B cell (primary cell): ENCODE measurements around the gene CDX1. TPM values are rescaled to one million over a fixed set of nuclear protein-coding genes. Genes with fewer than 3 reads are reported as not detected.

Experiments used
- ATAC-seq: fragments of 200-7000 bp; cut with Tn5 transposase; one replicate; pipeline ENCODE4 v1.10.0; 2021; ENCODE audit warnings: low read depth, mild to moderate bottlenecking, moderate number of reproducible peaks, moderate library complexity
- CTCF ChIA-PET: fragments of 350-600 bp; sonication (Branson Sonifier 250); formaldehyde crosslinking; loops from one replicate; lab custom pipeline; 2021; ENCODE audit warnings: antibody characterized with exemption, inconsistent platforms; lab: Charles Lee
- POLR2A ChIA-PET: fragments of 350-600 bp; sonication (Branson Sonifier 250); formaldehyde crosslinking; loops from one replicate; lab custom pipeline; 2021; ENCODE audit warnings: antibody characterized with exemption; lab: Charles Lee
- DNase-seq: peaks from one replicate; pipeline ENCODE4 v3.0.0; 2013
- H2AFZ ChIP-seq: 2 replicates; pipeline ENCODE4 v1.6.1; 2012; ENCODE audit warnings: mild to moderate bottlenecking, low read depth, low read length; ENCODE audit not compliant: insufficient read depth, poor library complexity, severe bottlenecking
- H3K27ac ChIP-seq, 2 donors: 1 replicate in 1 of 2; 2 replicates in 1 of 2; pipeline ENCODE4 v1.5.1; 2012 to 2013; ENCODE audit warnings: low read length in 2 of 2, mild to moderate bottlenecking in 2 of 2, moderate library complexity in 1 of 2
- H3K27me3 ChIP-seq, 4 experiments: fragments of 200-600 bp in 1 of 4; sonication (generic) in 1 of 4; replicated peaks in 1 of 4; 1 replicate in 2 of 4; 2 replicates in 2 of 4; pipeline versions ENCODE4 v1.6.1 to v1.7.0; 2013 to 2016; ENCODE audit warnings: low read length in 3 of 4, mild to moderate bottlenecking in 2 of 4, mixed read lengths in 1 of 4, moderate library complexity in 1 of 4; ENCODE audit not compliant: insufficient read depth in 4 of 4, control insufficient read depth in 3 of 4; ENCODE audit errors: control extremely low read depth in 1 of 4
- H3K36me3 ChIP-seq, 2 experiments: replicated peaks in 1 of 2; 1 replicate in 1 of 2; 2 replicates in 1 of 2; pipeline versions ENCODE4 v1.6.1 to v1.7.1; 2013; ENCODE audit warnings: low read length in 1 of 2; ENCODE audit not compliant: insufficient read depth in 2 of 2, control insufficient read depth in 1 of 2; ENCODE audit errors: control extremely low read depth in 1 of 2, extremely low read depth in 1 of 2
- H3K4me1 ChIP-seq, 2 donors: fragments of 200-600 bp in 1 of 2; sonication (generic) in 1 of 2; 1 replicate in 1 of 2; 2 replicates in 1 of 2; pipeline versions ENCODE4 v1.5.1 to v1.6.1; 2013 to 2017; ENCODE audit warnings: low read length in 2 of 2; ENCODE audit not compliant: control insufficient read depth in 2 of 2, insufficient read depth in 2 of 2
- H3K4me2 ChIP-seq: replicated peaks from 2 replicates; pipeline ENCODE3; 2012; ENCODE audit warnings: mild to moderate bottlenecking, low read depth, low read length; ENCODE audit not compliant: poor library complexity, severe bottlenecking
- H3K4me3 ChIP-seq, 5 experiments: fragments of 200-600 bp in 1 of 5; sonication (generic) in 1 of 5; 1 replicate in 3 of 5; 2 replicates in 2 of 5; pipeline versions ENCODE4 v1.5.1 to v1.7.0; 2011 to 2016; ENCODE audit warnings: low read length in 4 of 5, mild to moderate bottlenecking in 4 of 5, low read depth in 2 of 5, control low read depth in 1 of 5, moderate library complexity in 1 of 5; ENCODE audit not compliant: insufficient read depth in 1 of 5; ENCODE audit errors: control extremely low read depth in 1 of 5, extremely low read depth in 1 of 5
- H3K79me2 ChIP-seq: fragments of 200-600 bp; sonication (generic); one replicate; pipeline ENCODE4 v1.6.0; 2016; ENCODE audit warnings: low read length; ENCODE audit not compliant: control insufficient read depth, insufficient read depth
- H3K9ac ChIP-seq: fragments of 200-600 bp; sonication (generic); 2 replicates; pipeline ENCODE4 v1.6.1; 2017; ENCODE audit warnings: mild to moderate bottlenecking, low read length, moderate library complexity
- H3K9me3 ChIP-seq, 3 donors: one replicate each; pipeline versions ENCODE4 v1.6.1 to v1.7.1; 2013; ENCODE audit warnings: low read length in 2 of 3; ENCODE audit not compliant: control insufficient read depth in 2 of 3, insufficient read depth in 1 of 3; ENCODE audit errors: control extremely low read depth in 1 of 3
- H4K20me1 ChIP-seq: 2 replicates; pipeline ENCODE4 v1.6.0; 2012; ENCODE audit warnings: mild to moderate bottlenecking, low read length; ENCODE audit not compliant: insufficient read depth, control insufficient read depth, poor library complexity, severe bottlenecking
- H3K27ac Mint-ChIP-seq: one replicate; pipeline ENCODE4 v1.8.0; 2021; ENCODE audit warnings: mixed read lengths
- H3K27me3 Mint-ChIP-seq: one replicate; pipeline ENCODE4 v1.8.0; 2021; ENCODE audit warnings: mixed read lengths
- H3K4me1 Mint-ChIP-seq: one replicate; pipeline ENCODE4 v1.8.0; 2021; ENCODE audit warnings: mixed read lengths
- H3K4me3 Mint-ChIP-seq: one replicate; pipeline ENCODE4 v1.8.0; 2021; ENCODE audit warnings: mixed read lengths
- H3K9me3 Mint-ChIP-seq: one replicate; pipeline ENCODE4 v1.8.0; 2022; ENCODE audit warnings: mixed read lengths; ENCODE audit not compliant: insufficient read depth
- CTCF ChIP-seq: fragments of 200-600 bp; IDR thresholded peaks from one replicate; pipeline ENCODE4 v1.8.0; 2022; ENCODE audit warnings: antibody characterized with exemption, mild to moderate bottlenecking
- EZH2 ChIP-seq: IDR thresholded peaks from 2 replicates; pipeline ENCODE4 v1.6.1; 2012; ENCODE audit warnings: borderline replicate concordance, low read depth, mild to moderate bottlenecking, moderate library complexity, low read length; ENCODE audit not compliant: insufficient read depth, poor library complexity, severe bottlenecking
- WGBS: methylation state at CpG from one replicate; pipeline ENCODE4 v1.1.5; 2013; ENCODE audit warnings: missing lambda C conversion rate; ENCODE audit not compliant: insufficient coverage; 5-methylcytosine and 5-hydroxymethylcytosine counted together
- intact Hi-C: fragments of 100-400 bp; cut with micrococcal nuclease; formaldehyde crosslinking; loops from one replicate; pipeline ENCODE4 v1.10.0; 2022
- polyA plus RNA-seq: library from polyadenylated mRNA; depleted of rRNA; stranded (reverse); fragments of >200 nt; gene quantifications from 2 replicates; pipeline ENCODE4 v1.2.3, GENCODE V29; 2012
- total RNA-seq, 2 donors: library from RNA; stranded (reverse); fragments of 120-200 nt in 1 of 2; gene quantifications; 1 replicate in 1 of 2; 2 replicates in 1 of 2; pipeline versions ENCODE4 v1.2.3 to v1.2.4, GENCODE V29; 2013 to 2022

CDX1 gene
- total and polyA plus RNA-seq, 2 donors (not counting 1 experiment from before 2014, with no cell fraction given) = not detected

- no peaks in the 10 kb centered on the region for H3K9me3 ChIP-seq
- ChIA-PET CTCF (no interaction called here), POLR2A (no interaction called here)
- no peaks in the 10 kb centered on the region for H3K36me3 ChIP-seq
- TF ChIP-seq EZH2 (no peak), CTCF (no peak)
- H3K4me3 ChIP-seq = no peak overlapping the region
- H3K4me1 Mint-ChIP-seq = no peaks in the 10 kb centered on the region
- H3K4me2 ChIP-seq = no peak overlapping the region
- H4K20me1 ChIP-seq = no peaks in the 10 kb centered on the region
- H3K79me2 ChIP-seq = no peaks in the 10 kb centered on the region
- H3K27ac ChIP-seq = no peak overlapping the region
- no peaks in the 10 kb centered on the region for H3K4me1 ChIP-seq
- DNase-seq (no peak), ATAC-seq (no peak)
- no peak overlapping the region for H2AFZ ChIP-seq
- intact Hi-C loops = no loop called here
- H3K9me3 Mint-ChIP-seq = no peaks in the 10 kb centered on the region
- no peak overlapping the region for H3K4me3 Mint-ChIP-seq
- H3K27ac Mint-ChIP-seq = no peak overlapping the region
- peaks cover 0 to 2% (median 0%) of the 10 kb centered on the region in 4 experiments for H3K27me3 ChIP-seq
- WGBS = 75% methylated on average over 5 of the region's 5 CpGs
- peaks cover 26% of the 10 kb centered on the region for H3K27me3 Mint-ChIP-seq
- H3K9ac ChIP-seq = no peak overlapping the region
Measured at GRCh38 chr5:150175536-150175935, 9.0 kb downstream of the CDX1 start.

GRCh38 chr5:150176745-150177477, 10.3 kb downstream of the CDX1 start:
- Histone ChIP-seq H4K20me1 (no peaks in the 10 kb centered on the region), H3K27me3 (peaks cover 0 to 2% (median 0%) of the 10 kb centered on the region in 4 experiments), H3K79me2 (no peaks in the 10 kb centered on the region), H3K36me3 (no peaks in the 10 kb centered on the region), H3K9ac (no peak overlapping the region), H3K4me2 (no peak overlapping the region), H3K9me3 (no peaks in the 10 kb centered on the region), H3K4me3 (no peak overlapping the region), H3K27ac (no peak overlapping the region), H2AFZ (no peak overlapping the region), H3K4me1 (no peaks in the 10 kb centered on the region)
- ChIA-PET CTCF (interaction anchor here (0.7 kb wide), 1 partner anchor 14 kb away, joined by 3 read pairs; no protein-coding TSS in a partner anchor), POLR2A (no interaction called here)
- Mint-ChIP-seq H3K9me3 (no peaks in the 10 kb centered on the region), H3K27me3 (peaks cover 17% of the 10 kb centered on the region), H3K27ac (no peak overlapping the region), H3K4me3 (no peak overlapping the region), H3K4me1 (no peaks in the 10 kb centered on the region)
- DNase-seq = no peak
- ATAC-seq = no peak
- no peak for TF ChIP-seq CTCF
- TF ChIP-seq EZH2 = no peak
- 84% methylated on average over 7 of the region's 8 CpGs for WGBS
- intact Hi-C loops = no loop called here
